GM12801 (cell line): ENCODE results near the gene CAMK1.

Source experiments
- TF ChIP-seq, protein P1 (sequence below): IDR thresholded peaks from one replicate; pipeline ENCODE4 v1.5.1; 2011; ENCODE audit warnings: control low read depth; ENCODE audit not compliant: insufficient read length; ENCODE audit errors: extremely low read depth

The CAMK1 gene

DNA sequence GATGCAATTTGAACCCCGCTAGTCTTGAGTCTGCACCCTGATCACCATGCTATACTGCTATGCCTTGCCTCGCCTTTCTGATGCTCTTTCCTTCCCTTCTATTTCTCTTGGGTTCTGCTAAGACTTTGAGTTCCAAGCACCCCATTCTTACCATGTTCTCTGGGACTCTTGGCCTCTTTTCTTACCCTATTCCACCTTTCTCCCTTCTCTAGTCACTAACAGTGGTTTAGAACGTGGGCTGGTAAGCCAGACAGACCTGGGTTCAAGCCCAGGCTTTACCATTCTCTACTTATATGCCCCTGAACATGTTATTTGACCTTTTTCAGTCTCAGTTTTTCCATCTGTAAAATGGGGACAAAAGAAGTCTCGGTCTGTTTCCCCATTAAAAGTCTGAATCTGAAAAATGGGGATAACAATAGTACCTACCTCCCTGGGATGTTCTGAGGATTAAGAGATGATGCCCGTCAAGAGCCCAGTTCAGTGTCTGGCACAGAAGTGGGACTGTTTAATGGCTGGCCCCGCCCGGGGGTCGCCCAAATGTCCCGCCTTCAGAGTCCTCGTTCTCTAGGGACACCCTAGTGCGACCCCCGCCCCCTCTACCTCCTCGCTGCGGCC is 22.1 kb upstream of the CAMK1 start:
- TF ChIP-seq, protein P1, sequence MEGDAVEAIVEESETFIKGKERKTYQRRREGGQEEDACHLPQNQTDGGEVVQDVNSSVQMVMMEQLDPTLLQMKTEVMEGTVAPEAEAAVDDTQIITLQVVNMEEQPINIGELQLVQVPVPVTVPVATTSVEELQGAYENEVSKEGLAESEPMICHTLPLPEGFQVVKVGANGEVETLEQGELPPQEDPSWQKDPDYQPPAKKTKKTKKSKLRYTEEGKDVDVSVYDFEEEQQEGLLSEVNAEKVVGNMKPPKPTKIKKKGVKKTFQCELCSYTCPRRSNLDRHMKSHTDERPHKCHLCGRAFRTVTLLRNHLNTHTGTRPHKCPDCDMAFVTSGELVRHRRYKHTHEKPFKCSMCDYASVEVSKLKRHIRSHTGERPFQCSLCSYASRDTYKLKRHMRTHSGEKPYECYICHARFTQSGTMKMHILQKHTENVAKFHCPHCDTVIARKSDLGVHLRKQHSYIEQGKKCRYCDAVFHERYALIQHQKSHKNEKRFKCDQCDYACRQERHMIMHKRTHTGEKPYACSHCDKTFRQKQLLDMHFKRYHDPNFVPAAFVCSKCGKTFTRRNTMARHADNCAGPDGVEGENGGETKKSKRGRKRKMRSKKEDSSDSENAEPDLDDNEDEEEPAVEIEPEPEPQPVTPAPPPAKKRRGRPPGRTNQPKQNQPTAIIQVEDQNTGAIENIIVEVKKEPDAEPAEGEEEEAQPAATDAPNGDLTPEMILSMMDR, result no peak

DNA sequence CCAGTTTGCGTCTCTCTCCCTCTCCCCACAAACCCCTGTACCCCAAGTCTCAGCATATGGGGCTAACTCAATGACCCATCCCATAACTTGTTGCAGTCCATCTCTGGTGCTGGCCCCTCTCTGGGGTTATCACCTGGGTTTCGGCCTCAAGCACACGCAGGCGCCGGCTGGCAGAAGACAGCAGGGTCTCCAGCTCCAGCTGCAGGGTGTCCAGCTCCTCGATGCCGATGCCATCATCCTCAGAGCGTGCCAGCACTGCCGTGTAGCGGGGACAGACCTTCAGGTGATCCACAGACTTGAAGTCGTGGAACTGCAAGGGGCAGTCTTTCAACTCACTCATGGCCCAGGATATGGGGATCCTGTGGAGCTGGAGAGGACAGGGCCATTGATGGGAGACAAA is 21.4 kb upstream of the CAMK1 start:
- TF ChIP-seq, protein P1, result no peak

DNA sequence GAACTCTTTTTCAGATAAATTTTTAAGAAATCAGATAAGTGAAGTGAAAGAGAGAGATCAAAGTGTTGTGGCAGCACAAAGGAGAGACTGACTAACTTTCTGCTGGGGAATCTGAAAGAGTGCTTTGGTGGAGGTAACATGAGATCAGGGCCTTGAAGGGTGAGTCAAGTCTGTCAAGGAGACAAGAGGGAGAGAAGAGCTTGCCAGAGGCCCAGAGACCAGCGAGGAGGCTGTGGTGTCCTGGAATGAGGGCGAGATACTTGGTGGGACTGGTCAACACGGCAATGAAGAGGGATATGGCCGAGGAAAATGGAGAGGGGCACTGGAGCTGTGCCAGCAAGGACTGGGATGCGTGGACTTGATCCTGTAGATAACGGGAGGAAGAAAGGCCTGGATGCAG is 18.0 kb upstream of the CAMK1 start:
- TF ChIP-seq, protein P1, result no peak

DNA sequence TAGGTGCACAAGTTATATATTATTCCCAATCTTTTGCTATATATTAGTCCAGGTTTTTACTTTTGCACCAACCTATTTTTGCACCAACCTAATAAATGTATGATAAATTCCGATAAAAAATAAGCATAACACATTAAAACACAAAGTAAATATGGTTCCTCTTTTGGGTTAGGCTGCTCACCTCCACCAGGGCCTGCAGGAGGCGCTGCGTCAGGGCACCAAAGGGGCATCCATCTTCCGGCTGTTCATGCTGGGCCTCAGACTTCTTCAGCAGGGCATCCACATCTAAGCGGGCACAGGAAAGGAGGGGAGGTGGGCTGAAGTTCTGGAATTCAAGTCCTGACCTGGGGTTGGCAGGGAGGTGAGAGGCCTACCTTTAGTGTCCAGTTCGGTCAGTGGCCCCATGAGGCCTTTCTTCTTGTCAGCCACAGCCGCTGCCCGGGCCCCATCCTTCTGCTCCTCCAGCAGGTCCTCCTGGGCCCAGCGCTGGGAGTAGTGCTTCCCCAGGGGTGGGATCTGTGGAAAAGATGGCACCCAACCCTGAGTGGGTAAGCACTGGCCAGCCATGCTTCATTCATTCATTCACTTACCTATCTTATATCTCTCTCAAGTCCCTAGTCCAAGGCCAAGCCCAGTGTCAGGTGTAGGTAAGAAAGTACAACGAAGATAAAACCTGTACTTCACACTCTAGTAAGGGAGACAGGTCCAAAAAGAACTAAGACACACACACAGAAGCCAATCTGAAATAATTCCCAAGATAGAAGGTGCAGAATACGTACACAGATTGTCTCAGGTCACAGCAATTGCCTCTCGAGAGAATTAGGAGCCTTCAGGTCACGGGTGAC is 17.3 kb upstream of the CAMK1 start:
- TF ChIP-seq, protein P1, result no peak

DNA sequence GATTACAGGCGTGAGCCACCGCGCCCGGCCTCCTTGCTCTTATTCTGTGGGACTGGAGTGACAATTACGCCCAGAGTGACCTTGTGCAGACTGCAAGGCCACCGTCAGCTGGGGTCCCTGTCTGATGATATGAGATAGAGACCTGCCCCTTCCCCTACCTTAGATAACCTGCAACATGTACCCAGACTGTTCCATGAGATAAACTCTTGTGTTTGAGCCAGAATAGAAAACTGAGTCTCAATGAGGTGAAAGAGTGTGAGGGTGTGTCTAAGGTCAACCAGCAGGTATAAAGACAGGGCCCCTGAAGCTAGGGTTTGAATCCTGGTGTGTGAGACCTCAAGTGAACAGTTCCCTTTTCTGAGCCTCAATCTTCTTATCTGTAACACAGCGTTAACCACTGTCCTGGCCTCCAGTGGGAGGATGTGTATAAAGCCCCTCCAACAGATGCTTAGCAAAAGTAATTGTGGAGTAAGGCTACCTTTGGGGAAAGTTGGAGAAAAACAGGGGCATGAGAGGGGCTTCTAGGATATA is 16.5 kb upstream of the CAMK1 start:
- TF ChIP-seq, protein P1, result no peak

DNA sequence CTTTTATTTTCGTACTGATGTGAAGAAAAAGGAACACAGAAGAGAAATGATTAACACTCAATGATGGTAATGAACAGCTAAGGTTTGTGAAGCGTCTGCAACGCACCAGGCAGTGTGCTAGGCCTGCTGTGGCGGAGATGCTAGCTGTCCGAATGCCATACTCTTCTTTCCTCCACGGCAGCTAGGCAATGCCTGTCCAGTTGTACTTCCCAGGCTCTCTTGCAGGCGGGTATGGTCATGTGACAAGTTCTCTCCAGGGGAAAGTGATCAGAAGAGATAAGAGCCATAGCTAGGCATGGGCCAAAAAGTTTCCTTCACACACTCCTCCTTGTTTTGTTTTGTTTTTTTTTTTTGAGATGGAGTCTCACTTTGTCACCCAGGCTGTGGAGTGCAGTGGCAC is 15.9 kb upstream of the CAMK1 start:
- TF ChIP-seq, protein P1, result no peak

DNA sequence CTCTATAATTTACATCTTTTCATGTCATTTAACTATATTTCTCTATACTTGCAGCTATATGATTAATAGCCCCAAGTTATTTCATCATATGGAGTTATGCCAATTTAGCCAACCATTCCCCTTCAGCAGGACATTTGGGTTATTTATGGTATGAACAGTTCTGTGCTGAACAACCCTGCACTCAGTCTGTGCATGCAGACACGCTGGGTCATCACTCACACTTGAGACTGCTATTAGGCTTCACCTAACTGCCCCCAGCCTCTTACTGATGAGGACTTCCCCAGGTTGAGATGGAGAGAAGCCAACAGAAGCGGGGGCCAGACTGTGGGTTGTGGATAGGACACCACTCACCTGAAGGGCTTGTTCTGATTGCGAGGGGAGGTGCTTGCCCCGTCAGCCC is 15.2 kb upstream of the CAMK1 start:
- TF ChIP-seq, protein P1, result no peak
